ENCODE results near the gene RAMACL.

Gene RAMACL

GRCh38 chr6:166573511-166574216, 12.8 kb downstream of the RAMACL start:
- Mint-ChIP-seq H3K9me3 (peaks cover 7% of the 10 kb centered on the region), H3K27me3 (peaks cover 17% of the 10 kb centered on the region), H3K36me3 (ENCODE audit: insufficient read depth) (peaks cover 2% of the 10 kb centered on the region), H3K27ac (ENCODE audit: low read depth) (no peak overlapping the region), H3K4me3 (no peak overlapping the region), H3K4me1 (peaks cover 10% of the 10 kb centered on the region)
- no peak for DNase-seq (ENCODE audit: low spot score in 2 of 2)
- ATAC-seq (replicated peaks; ENCODE audit: extremely low read depth, poor library complexity, severe bottlenecking), result no peak

- Mint-ChIP-seq H3K36me3 (ENCODE audit: insufficient read depth) (peaks cover 2% of the 10 kb centered on the region), H3K4me1 (peaks cover 10% of the 10 kb centered on the region), H3K27ac (ENCODE audit: low read depth) (no peak overlapping the region), H3K9me3 (peaks cover 7% of the 10 kb centered on the region), H3K4me3 (no peak overlapping the region), H3K27me3 (peaks cover 17% of the 10 kb centered on the region)
- DNase-seq (ENCODE audit: low spot score in 2 of 2), result no peak
- ATAC-seq (replicated peaks; ENCODE audit: extremely low read depth, poor library complexity, severe bottlenecking), result no peak
Observed at GRCh38 chr6:166572370-166573261, 13.9 kb downstream of the RAMACL start.

GRCh38 chr6:166570929-166571713, 15.4 kb downstream of the RAMACL start:
- H3K4me1 Mint-ChIP-seq, result peaks cover 10% of the 10 kb centered on the region
- peaks cover 3% of the 10 kb centered on the region for H3K9me3 Mint-ChIP-seq
- no peak overlapping the region for H3K4me3 Mint-ChIP-seq
- no peak overlapping the region for H3K27ac Mint-ChIP-seq (ENCODE audit: low read depth)
- H3K36me3 Mint-ChIP-seq (ENCODE audit: insufficient read depth), result peaks cover 2% of the 10 kb centered on the region
- H3K27me3 Mint-ChIP-seq, result peaks cover 17% of the 10 kb centered on the region
- ATAC-seq (replicated peaks; ENCODE audit: extremely low read depth, poor library complexity, severe bottlenecking) (no peak), DNase-seq (ENCODE audit: low spot score in 2 of 2) (no peak)

GRCh38 chr6:166569206-166569605, 17.3 kb downstream of the RAMACL start:
- Mint-ChIP-seq H3K27ac (ENCODE audit: low read depth) (no peak overlapping the region), H3K9me3 (no peaks in the 10 kb centered on the region), H3K27me3 (peaks cover 24% of the 10 kb centered on the region), H3K4me1 (peaks cover 10% of the 10 kb centered on the region), H3K4me3 (no peak overlapping the region), H3K36me3 (ENCODE audit: insufficient read depth) (peaks cover 2% of the 10 kb centered on the region)
- ATAC-seq (replicated peaks; ENCODE audit: extremely low read depth, poor library complexity, severe bottlenecking), result no peak
- DNase-seq (ENCODE audit: low spot score in 2 of 2), result no peak

DNA sequence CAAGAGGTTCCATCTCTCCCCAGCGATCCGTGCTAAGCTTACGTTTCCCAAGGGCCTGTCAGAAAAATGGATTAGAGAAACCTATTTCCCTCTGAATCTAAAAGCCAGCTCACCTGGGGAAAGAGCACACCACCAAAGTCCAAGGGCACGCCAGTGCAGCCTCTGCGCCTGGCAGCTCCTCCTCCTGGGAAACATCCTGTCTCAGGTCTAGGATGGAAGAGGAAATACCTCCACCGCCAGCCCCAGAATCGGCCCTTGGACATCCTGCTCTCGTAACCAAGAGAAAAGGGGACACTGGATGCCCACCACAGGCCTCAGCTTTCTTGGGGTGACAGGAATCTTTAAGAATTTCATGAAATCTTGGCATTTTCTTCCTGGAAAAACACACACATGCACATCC, 18.7 kb downstream of the RAMACL start:
- DNase-seq (ENCODE audit: low spot score in 2 of 2) (no peak), ATAC-seq (replicated peaks; ENCODE audit: extremely low read depth, poor library complexity, severe bottlenecking) (no peak)
- H3K27me3 Mint-ChIP-seq, result peaks cover 21% of the 10 kb centered on the region
- H3K27ac Mint-ChIP-seq (ENCODE audit: low read depth), result no peak overlapping the region
- H3K4me1 Mint-ChIP-seq, result peaks cover 7% of the 10 kb centered on the region
- no peak overlapping the region for H3K4me3 Mint-ChIP-seq
- H3K9me3 Mint-ChIP-seq, result no peaks in the 10 kb centered on the region
- H3K36me3 Mint-ChIP-seq (ENCODE audit: insufficient read depth), result peaks cover 2% of the 10 kb centered on the region

DNA sequence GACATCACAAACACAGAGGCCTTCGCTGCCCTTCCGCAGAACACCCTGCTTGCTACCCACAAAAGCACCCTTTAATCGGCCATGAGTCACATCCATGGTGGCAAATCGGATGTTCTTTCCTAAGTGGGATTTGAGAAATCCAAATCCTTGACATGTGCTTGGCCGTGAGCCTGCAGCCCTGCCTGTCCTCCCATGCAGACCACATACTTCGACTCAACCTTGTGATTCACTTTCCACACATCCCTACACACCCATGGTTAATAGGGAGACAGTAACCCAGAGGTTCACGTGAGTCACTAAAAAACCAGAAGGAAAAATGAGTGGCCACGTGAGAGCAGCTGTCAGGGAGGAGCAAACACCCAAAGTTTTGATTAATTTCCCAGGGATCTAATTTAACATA, 19.4 kb downstream of the RAMACL start:
- ATAC-seq (replicated peaks; ENCODE audit: extremely low read depth, poor library complexity, severe bottlenecking) (no peak), DNase-seq (ENCODE audit: low spot score in 2 of 2) (no peak)
- Mint-ChIP-seq H3K36me3 (ENCODE audit: insufficient read depth) (peaks cover 2% of the 10 kb centered on the region), H3K4me3 (no peak overlapping the region), H3K9me3 (no peaks in the 10 kb centered on the region), H3K27ac (ENCODE audit: low read depth) (no peak overlapping the region), H3K4me1 (no peaks in the 10 kb centered on the region), H3K27me3 (peaks cover 15% of the 10 kb centered on the region)

- Mint-ChIP-seq H3K36me3 (ENCODE audit: insufficient read depth) (peaks cover 2% of the 10 kb centered on the region), H3K9me3 (no peaks in the 10 kb centered on the region), H3K27ac (ENCODE audit: low read depth) (no peak overlapping the region), H3K4me3 (no peak overlapping the region), H3K4me1 (no peaks in the 10 kb centered on the region), H3K27me3 (peaks cover 18% of the 10 kb centered on the region)
- ATAC-seq (replicated peaks; ENCODE audit: extremely low read depth, poor library complexity, severe bottlenecking), result no peak
- DNase-seq (ENCODE audit: low spot score in 2 of 2), result no peak
Observed at GRCh38 chr6:166566026-166567011, 20.2 kb downstream of the RAMACL start.

GRCh38 chr6:166565084-166565967, 21.2 kb downstream of the RAMACL start:
- H3K9me3 Mint-ChIP-seq, result peaks cover 6% of the 10 kb centered on the region
- H3K36me3 Mint-ChIP-seq (ENCODE audit: insufficient read depth), result no peaks in the 10 kb centered on the region
- no peaks in the 10 kb centered on the region for H3K4me1 Mint-ChIP-seq
- no peak overlapping the region for H3K4me3 Mint-ChIP-seq
- no peak for DNase-seq (ENCODE audit: low spot score in 2 of 2)
- H3K27me3 Mint-ChIP-seq, result peaks cover 25% of the 10 kb centered on the region
- no peak for ATAC-seq (replicated peaks; ENCODE audit: extremely low read depth, poor library complexity, severe bottlenecking)
- no peak overlapping the region for H3K27ac Mint-ChIP-seq (ENCODE audit: low read depth)

DNA sequence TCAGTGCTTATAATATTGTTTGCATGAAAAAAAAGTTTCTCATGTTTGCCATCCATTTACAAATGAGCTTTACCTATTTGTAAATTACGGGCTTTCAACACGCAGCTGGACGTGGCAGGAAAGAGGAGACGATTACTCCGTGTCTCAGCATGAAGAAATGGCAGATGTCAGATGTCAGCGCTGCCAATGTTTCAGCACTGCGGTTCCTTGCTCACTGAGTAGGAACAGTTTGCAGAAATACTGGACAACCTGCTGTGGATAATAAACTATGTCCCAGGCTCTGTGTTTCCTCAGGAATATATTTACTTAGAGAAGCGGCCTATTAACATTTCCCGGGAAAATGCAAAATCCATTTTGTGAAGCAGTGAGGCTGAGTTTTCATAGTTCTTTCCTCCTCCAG, 22.7 kb downstream of the RAMACL start:
- Mint-ChIP-seq H3K27ac (ENCODE audit: low read depth) (no peak overlapping the region), H3K9me3 (peaks cover 6% of the 10 kb centered on the region), H3K4me1 (no peaks in the 10 kb centered on the region), H3K4me3 (no peak overlapping the region), H3K27me3 (peaks cover 16% of the 10 kb centered on the region), H3K36me3 (ENCODE audit: insufficient read depth) (no peaks in the 10 kb centered on the region)
- ATAC-seq (replicated peaks; ENCODE audit: extremely low read depth, poor library complexity, severe bottlenecking) (no peak), DNase-seq (ENCODE audit: low spot score in 2 of 2) (no peak)

DNA sequence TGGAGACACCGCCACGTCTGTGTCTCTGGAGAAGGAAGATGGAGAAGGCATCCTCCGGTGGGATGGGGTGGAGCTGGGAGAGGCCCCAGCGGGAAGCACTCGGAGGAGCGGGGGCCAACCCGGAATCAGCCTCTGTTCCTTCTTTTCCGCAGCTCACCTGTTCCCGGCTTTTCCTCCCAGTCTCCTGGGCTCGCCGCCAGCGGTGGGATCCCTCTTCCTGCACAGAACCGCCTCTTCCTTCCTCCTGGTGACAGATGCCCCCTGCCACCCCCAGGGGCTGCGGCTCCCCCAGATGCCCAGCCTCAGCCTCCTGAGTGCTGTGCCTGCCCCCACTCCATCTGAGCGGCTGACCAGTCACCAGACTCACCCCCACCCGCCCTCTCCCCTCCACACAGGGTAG, 23.3 kb downstream of the RAMACL start:
- H3K4me3 Mint-ChIP-seq, result no peak overlapping the region

GRCh38 chr6:166562726-166563125, 23.8 kb downstream of the RAMACL start:
- H3K4me3 Mint-ChIP-seq, result no peak overlapping the region
- H3K9me3 Mint-ChIP-seq, result peaks cover 6% of the 10 kb centered on the region

More for the DNA sequence above, 23.3 kb downstream of the RAMACL start:
- ATAC-seq (replicated peaks; ENCODE audit: extremely low read depth, poor library complexity, severe bottlenecking) (no peak), DNase-seq (ENCODE audit: low spot score in 2 of 2) (no peak)
- Mint-ChIP-seq H3K9me3 (peaks cover 6% of the 10 kb centered on the region), H3K36me3 (ENCODE audit: insufficient read depth) (no peaks in the 10 kb centered on the region), H3K4me1 (no peaks in the 10 kb centered on the region), H3K27ac (ENCODE audit: low read depth) (no peak overlapping the region), H3K27me3 (peaks cover 16% of the 10 kb centered on the region)

More at GRCh38 chr6:166562726-166563125, 23.8 kb downstream of the RAMACL start:
- Mint-ChIP-seq H3K36me3 (ENCODE audit: insufficient read depth) (no peaks in the 10 kb centered on the region), H3K27me3 (peaks cover 16% of the 10 kb centered on the region), H3K27ac (ENCODE audit: low read depth) (no peak overlapping the region), H3K4me1 (no peaks in the 10 kb centered on the region)
- DNase-seq (ENCODE audit: low spot score in 2 of 2) (no peak), ATAC-seq (replicated peaks; ENCODE audit: extremely low read depth, poor library complexity, severe bottlenecking) (no peak)

Data from central memory CD8-positive, alpha-beta T cell (primary cell).